SU-DHL-6 (cell line): Measurements from ENCODE around the gene INAFM2.

Experiments used
- CTCF ChIP-seq: fragments of 200-600 bp; sonication (generic); IDR thresholded peaks from one replicate; pipeline ENCODE4 v1.5.1; 2017; ENCODE audit warnings: antibody characterized with exemption, mild to moderate bottlenecking, low read length, moderate library complexity; ENCODE audit not compliant: insufficient read depth, poor library complexity, severe bottlenecking
- EZH2phosphoT487 ChIP-seq: fragments of 200-600 bp; sonication (generic), shearing (Covaris generic); conservative IDR thresholded peaks from 2 replicates; pipeline ENCODE4 v1.6.1; 2018; ENCODE audit warnings: mild to moderate bottlenecking, antibody characterized with exemption, low read length, moderate library complexity, mixed read lengths

GRCh38 chr15:40292246-40292645 is 31.2 kb upstream of the INAFM2 start:
- TF ChIP-seq CTCF: no peak
- TF ChIP-seq EZH2phosphoT487: no peak
